ENCODE results near the gene KAZN. TPM values are rescaled to one million over a fixed set of nuclear protein-coding genes. Genes with fewer than 3 reads are reported as not detected.

Gene KAZN
- total and polyA plus RNA-seq, 10 donors, result 20.0 to 245 (median 144) TPM

DNA sequence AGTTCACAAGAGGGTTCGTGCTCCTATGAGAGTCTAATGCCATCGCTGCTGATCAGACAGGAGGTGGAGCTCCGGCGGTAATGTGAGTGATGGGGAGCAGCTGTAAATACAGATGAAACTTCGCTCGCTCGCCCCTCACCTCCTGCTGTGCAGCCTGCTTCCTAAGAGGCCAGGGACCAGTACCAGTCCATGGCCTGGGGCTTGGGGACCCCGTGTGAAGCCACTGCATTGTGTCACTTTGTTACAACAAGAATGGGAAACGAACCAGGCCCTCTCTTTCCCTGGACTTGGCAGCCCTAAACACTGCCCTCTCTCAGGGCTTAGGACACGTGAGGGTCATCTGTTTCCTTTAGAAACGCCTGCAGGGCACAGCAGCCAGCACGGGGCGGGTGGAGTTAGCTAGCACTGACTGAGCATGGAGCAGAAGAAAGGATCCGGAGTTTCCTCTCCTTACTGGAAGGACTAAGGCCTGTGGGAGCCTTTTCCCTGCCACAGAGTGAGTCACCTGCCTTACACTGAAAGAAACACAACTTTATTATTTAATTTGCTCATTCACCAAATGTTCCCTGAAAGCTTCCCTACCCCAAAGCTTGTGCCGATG is 369.9 kb downstream of the KAZN start:
- H3K27ac ChIP-seq, result peak overlapping the region; percentile 15 to 76 (median 64)
- no peak for DNase-seq
- intact Hi-C loops (cut with DNase I; ENCODE audit: low total_unique reads), result no loop called here
- H3K27me3 ChIP-seq (replicated peaks in 1 of 7), result no peaks in the 10 kb centered on the region
- 60 to 79% (median 64%) methylated on average over 15 of the region's 15 CpGs for WGBS, 5 donors
- H3K4me3 ChIP-seq, result no peak overlapping the region
- TF ChIP-seq, protein P1, sequence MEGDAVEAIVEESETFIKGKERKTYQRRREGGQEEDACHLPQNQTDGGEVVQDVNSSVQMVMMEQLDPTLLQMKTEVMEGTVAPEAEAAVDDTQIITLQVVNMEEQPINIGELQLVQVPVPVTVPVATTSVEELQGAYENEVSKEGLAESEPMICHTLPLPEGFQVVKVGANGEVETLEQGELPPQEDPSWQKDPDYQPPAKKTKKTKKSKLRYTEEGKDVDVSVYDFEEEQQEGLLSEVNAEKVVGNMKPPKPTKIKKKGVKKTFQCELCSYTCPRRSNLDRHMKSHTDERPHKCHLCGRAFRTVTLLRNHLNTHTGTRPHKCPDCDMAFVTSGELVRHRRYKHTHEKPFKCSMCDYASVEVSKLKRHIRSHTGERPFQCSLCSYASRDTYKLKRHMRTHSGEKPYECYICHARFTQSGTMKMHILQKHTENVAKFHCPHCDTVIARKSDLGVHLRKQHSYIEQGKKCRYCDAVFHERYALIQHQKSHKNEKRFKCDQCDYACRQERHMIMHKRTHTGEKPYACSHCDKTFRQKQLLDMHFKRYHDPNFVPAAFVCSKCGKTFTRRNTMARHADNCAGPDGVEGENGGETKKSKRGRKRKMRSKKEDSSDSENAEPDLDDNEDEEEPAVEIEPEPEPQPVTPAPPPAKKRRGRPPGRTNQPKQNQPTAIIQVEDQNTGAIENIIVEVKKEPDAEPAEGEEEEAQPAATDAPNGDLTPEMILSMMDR (IDR thresholded peaks at IDR 0.05 in 8 of 11, conservative IDR thresholded peaks at IDR 0.05 in 3 of 11), result no peak
- TF ChIP-seq POLR2AphosphoS5 (IDR thresholded peaks at IDR 0.05), result peak; percentile 32 to 72 (median 70)
- peaks cover 0 to 5% (median 0%) of the 10 kb centered on the region in 8 donors for H3K9me3 ChIP-seq
- peaks cover 3 to 72% (median 52%) of the 10 kb centered on the region in 6 donors for H3K4me1 ChIP-seq
- peaks cover 0 to 33% (median 2%) of the 10 kb centered on the region in 6 donors for H3K36me3 ChIP-seq

DNA sequence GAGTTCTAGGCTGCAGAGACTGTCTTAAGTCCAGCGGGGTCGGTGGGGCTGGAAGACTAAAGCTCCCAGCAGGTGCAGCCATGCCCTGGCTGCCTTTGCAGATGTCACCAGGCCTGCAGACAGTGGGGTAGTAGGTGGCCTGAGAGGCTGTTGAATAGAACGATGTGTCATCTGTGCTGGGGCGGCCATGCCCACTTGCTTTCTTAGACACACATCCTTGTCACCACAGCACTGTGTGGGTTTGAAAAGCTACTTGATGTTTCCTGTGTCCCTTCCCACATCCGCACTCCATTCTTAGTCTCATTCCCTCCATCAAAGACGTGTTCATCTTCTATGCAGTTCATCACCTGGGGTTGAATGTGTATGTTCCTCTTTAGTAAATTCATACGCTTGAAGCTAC is 370.5 kb downstream of the KAZN start:
- no peaks in the 10 kb centered on the region for H3K27me3 ChIP-seq (replicated peaks in 1 of 7)
- DNase-seq, result no peak
- 36 to 60% (median 56%) methylated on average over 5 to 7 of the region's 7 CpGs for WGBS, 5 donors
- TF ChIP-seq, protein P1 (IDR thresholded peaks at IDR 0.05 in 8 of 11, conservative IDR thresholded peaks at IDR 0.05 in 3 of 11), result no peak
- no peak for TF ChIP-seq POLR2AphosphoS5 (IDR thresholded peaks at IDR 0.05)
- peaks cover 3 to 77% (median 54%) of the 10 kb centered on the region in 6 donors for H3K4me1 ChIP-seq
- peaks cover 0 to 27% (median 2%) of the 10 kb centered on the region in 6 donors for H3K36me3 ChIP-seq
- peaks cover 0 to 10% (median 0%) of the 10 kb centered on the region in 8 donors for H3K9me3 ChIP-seq
- H3K4me3 ChIP-seq, result no peak overlapping the region
- peak overlapping the region in 7 of 8 donors; percentile 46 to 76 (median 66) for H3K27ac ChIP-seq
- intact Hi-C loops (cut with DNase I; ENCODE audit: low total_unique reads), result no loop called here

DNA sequence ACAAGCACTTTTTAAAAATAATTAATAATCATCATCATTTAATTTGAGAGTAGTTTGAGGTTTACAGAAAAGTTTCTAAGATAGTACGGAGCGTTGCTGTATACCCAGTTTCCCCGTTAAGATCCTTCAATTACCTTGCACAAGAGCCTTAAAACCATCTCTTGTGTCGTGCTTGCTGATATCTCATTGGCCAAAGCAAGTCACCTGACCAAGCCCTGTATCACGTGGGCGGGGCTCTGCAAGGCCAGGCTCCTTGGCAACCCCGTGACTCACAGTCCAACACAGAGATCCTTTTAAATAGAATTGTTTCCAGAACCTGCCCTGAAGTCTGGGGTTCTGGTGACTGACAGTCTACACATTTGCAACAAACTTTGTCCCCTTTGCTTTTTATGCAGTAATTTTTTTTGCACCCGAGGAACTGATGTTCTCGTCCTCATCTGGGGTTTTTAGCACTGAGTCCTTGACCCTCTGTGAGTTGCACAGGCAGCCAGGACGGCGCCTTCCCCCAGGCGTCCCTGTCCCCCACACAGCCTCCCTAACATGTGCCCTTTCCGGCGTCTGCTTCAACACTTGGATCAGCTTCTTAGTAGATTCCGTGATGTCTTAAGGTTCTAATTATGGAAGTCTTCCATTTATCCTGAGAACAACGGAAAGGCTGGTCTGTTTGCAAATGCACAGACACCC is 371.8 kb downstream of the KAZN start:
- 57 to 66% (median 63%) methylated on average over 16 of the region's 16 CpGs for whole genome bisulfite sequencing, 5 donors
- Histone ChIP-seq H3K27ac (peak overlapping the region in 7 of 8 donors; percentile 29 to 74 (median 66)), H3K9me3 (peaks cover 0 to 11% (median 0%) of the 10 kb centered on the region in 8 donors), H3K36me3 (peaks cover 0 to 18% (median 2%) of the 10 kb centered on the region in 6 donors), H3K4me1 (peaks cover 3 to 84% (median 61%) of the 10 kb centered on the region in 6 donors), H3K4me3 (no peak overlapping the region), H3K27me3 (replicated peaks in 1 of 7) (no peaks in the 10 kb centered on the region)
- intact Hi-C loops (cut with DNase I; ENCODE audit: low total_unique reads), result no loop called here
- DNase-seq, result no peak
- peak in 2 of 3 donors; percentile 33 to 51 for TF ChIP-seq POLR2AphosphoS5 (IDR thresholded peaks at IDR 0.05)
- TF ChIP-seq, protein P1 (IDR thresholded peaks at IDR 0.05 in 8 of 11, conservative IDR thresholded peaks at IDR 0.05 in 3 of 11), result no peak

DNA sequence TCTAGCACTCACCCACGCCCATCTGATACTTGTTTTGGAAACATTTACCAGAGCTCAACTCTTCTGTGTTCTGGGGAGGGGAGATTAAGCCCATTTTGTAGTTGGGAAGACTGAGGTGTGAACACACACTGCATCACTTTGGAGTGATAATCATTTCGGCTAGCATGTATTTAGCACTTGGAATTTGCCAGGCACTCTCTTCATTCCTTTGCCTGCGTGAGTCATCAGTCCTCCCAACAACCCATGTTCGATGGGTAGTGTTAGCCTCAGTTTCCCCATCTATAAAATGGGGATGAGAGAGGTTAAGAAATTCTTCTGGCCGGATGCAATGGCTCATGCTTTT is 372.3 kb downstream of the KAZN start:
- Histone ChIP-seq H3K36me3 (peaks cover 0 to 15% (median 2%) of the 10 kb centered on the region in 6 donors), H3K27me3 (replicated peaks in 1 of 7) (no peaks in the 10 kb centered on the region), H3K27ac (peak overlapping the region; percentile 19 to 74 (median 64)), H3K4me3 (no peak overlapping the region), H3K4me1 (peaks cover 3 to 87% (median 63%) of the 10 kb centered on the region in 6 donors), H3K9me3 (peaks cover 0 to 11% (median 0%) of the 10 kb centered on the region in 8 donors)
- whole genome bisulfite sequencing, 5 donors, result 65 to 86% (median 73%) methylated on average over 5 of the region's 5 CpGs
- intact Hi-C loops (cut with DNase I; ENCODE audit: low total_unique reads), result no loop called here
- TF ChIP-seq POLR2AphosphoS5 (IDR thresholded peaks at IDR 0.05), result no peak
- no peak for TF ChIP-seq POLR2A (IDR thresholded peaks at IDR 0.05)
- TF ChIP-seq, protein P1 (IDR thresholded peaks at IDR 0.05 in 8 of 11, conservative IDR thresholded peaks at IDR 0.05 in 3 of 11), result no peak
- no peak for DNase-seq
